Natural killer cell treated with Interleukin-12 subunit alpha and Interleukin-12 subunit beta and Interleukin-15 and Interleukin-18, amount 100 ng/mL, for 72 hours (primary cell): Measurements from ENCODE around the gene CRKL. TPM values are rescaled to one million over a fixed set of nuclear protein-coding genes. Genes with fewer than 3 reads are reported as not detected.

Experiments used
- ATAC-seq, 2 donors: fragments of 150-1000 bp; cut with Tn5 transposase in 1 of 2; sonication (Bioruptor Pico), chemical (Tn5 transposase) in 1 of 2; 2 replicates each; pipeline ENCODE4 v1.10.0; 2021
- DNase-seq: peaks from one replicate; pipeline ENCODE4 v3.0.0; 2022; ENCODE audit warnings: low spot score
- H3K27ac Mint-ChIP-seq, 2 donors: 1 replicate in 1 of 2; 2 replicates in 1 of 2; pipeline ENCODE4 v1.8.0; 2022; ENCODE audit warnings: mixed read lengths in 2 of 2, mild to moderate bottlenecking in 1 of 2, moderate library complexity in 1 of 2
- H3K27me3 Mint-ChIP-seq, 2 donors: 1 replicate in 1 of 2; 2 replicates in 1 of 2; pipeline ENCODE4 v1.8.0; 2022; ENCODE audit warnings: mixed read lengths in 2 of 2
- H3K36me3 Mint-ChIP-seq: one replicate; pipeline ENCODE4 v1.8.0; 2022; ENCODE audit warnings: mixed read lengths
- H3K4me1 Mint-ChIP-seq, 2 donors: 1 replicate in 1 of 2; 2 replicates in 1 of 2; pipeline ENCODE4 v1.8.0; 2022; ENCODE audit warnings: low read depth in 2 of 2, mixed read lengths in 2 of 2, mild to moderate bottlenecking in 1 of 2
- H3K4me3 Mint-ChIP-seq: one replicate; pipeline ENCODE4 v1.8.0; 2022; ENCODE audit warnings: mixed read lengths
- H3K9me3 Mint-ChIP-seq: 2 replicates; pipeline ENCODE4 v1.8.0; 2022; ENCODE audit warnings: mixed read lengths
- total RNA-seq, 2 donors: library from RNA; stranded (reverse); gene quantifications; one replicate each; pipeline ENCODE4 v1.2.3, GENCODE V29; 2022

Gene CRKL
- total RNA-seq, 2 donors from 2014 or later = 78.4 to 105 TPM

GRCh38 chr22:20996598-20997535 is 79.7 kb downstream of the CRKL start:
- H3K27me3 Mint-ChIP-seq = no peaks in the 10 kb centered on the region
- no peak overlapping the region for H3K27ac Mint-ChIP-seq
- peaks cover 7 to 11% of the 10 kb centered on the region in 2 donors for H3K4me1 Mint-ChIP-seq
- DNase-seq (no peak), ATAC-seq (no peak)
- H3K4me3 Mint-ChIP-seq = no peak overlapping the region
- H3K36me3 Mint-ChIP-seq = no peaks in the 10 kb centered on the region
- no peaks in the 10 kb centered on the region for H3K9me3 Mint-ChIP-seq

- ATAC-seq = no peak
- H3K4me3 Mint-ChIP-seq = no peak overlapping the region
- H3K27me3 Mint-ChIP-seq = no peaks in the 10 kb centered on the region
- no peaks in the 10 kb centered on the region for H3K9me3 Mint-ChIP-seq
- DNase-seq = no peak
- H3K4me1 Mint-ChIP-seq = peaks cover 11 to 15% of the 10 kb centered on the region in 2 donors
- H3K36me3 Mint-ChIP-seq = no peaks in the 10 kb centered on the region
- H3K27ac Mint-ChIP-seq = no peak overlapping the region
Observed at GRCh38 chr22:20997536-20998257, 80.5 kb downstream of the CRKL start.

GRCh38 chr22:20998411-20999336 is 81.5 kb downstream of the CRKL start:
- no peak overlapping the region for H3K4me3 Mint-ChIP-seq

GRCh38 chr22:20999350-21000206 is 82.4 kb downstream of the CRKL start:
- H3K4me1 Mint-ChIP-seq = peaks cover 18 to 27% of the 10 kb centered on the region in 2 donors
- ATAC-seq (no peak), DNase-seq (no peak)
- no peaks in the 10 kb centered on the region for H3K27me3 Mint-ChIP-seq
- H3K27ac Mint-ChIP-seq = peak overlapping the region; percentile 53 to 98
- peak overlapping the region; percentile 98 for H3K4me3 Mint-ChIP-seq
- H3K9me3 Mint-ChIP-seq = no peaks in the 10 kb centered on the region
- no peaks in the 10 kb centered on the region for H3K36me3 Mint-ChIP-seq

More at GRCh38 chr22:20998411-20999336, 81.5 kb downstream of the CRKL start:
- H3K27me3 Mint-ChIP-seq = no peaks in the 10 kb centered on the region
- no peaks in the 10 kb centered on the region for H3K9me3 Mint-ChIP-seq
- H3K36me3 Mint-ChIP-seq = no peaks in the 10 kb centered on the region
- ATAC-seq (no peak), DNase-seq (no peak)
- peaks cover 18 to 25% of the 10 kb centered on the region in 2 donors for H3K4me1 Mint-ChIP-seq
- H3K27ac Mint-ChIP-seq = no peak overlapping the region

- Mint-ChIP-seq H3K9me3 (no peaks in the 10 kb centered on the region), H3K4me3 (peak overlapping the region; percentile 98), H3K4me1 (peaks cover 18 to 27% of the 10 kb centered on the region in 2 donors), H3K27me3 (no peaks in the 10 kb centered on the region), H3K27ac (peak overlapping the region; percentile 98), H3K36me3 (no peaks in the 10 kb centered on the region)
- DNase-seq (peak; percentile 39), ATAC-seq (no peak)
Observed at GRCh38 chr22:21000207-21000986, 83.2 kb downstream of the CRKL start.

GRCh38 chr22:21000987-21001600 is 83.9 kb downstream of the CRKL start:
- no peak for DNase-seq
- ATAC-seq = no peak
- peak overlapping the region; percentile 98 for H3K4me3 Mint-ChIP-seq
- no peaks in the 10 kb centered on the region for H3K9me3 Mint-ChIP-seq
- H3K27me3 Mint-ChIP-seq = no peaks in the 10 kb centered on the region
- no peaks in the 10 kb centered on the region for H3K36me3 Mint-ChIP-seq
- H3K27ac Mint-ChIP-seq = peak overlapping the region; percentile 98
- peaks cover 18 to 27% of the 10 kb centered on the region in 2 donors for H3K4me1 Mint-ChIP-seq

- no peaks in the 10 kb centered on the region for H3K36me3 Mint-ChIP-seq
- peak within 1 kb of the TSS; percentile 98 for H3K27ac Mint-ChIP-seq
- ATAC-seq = peak; percentile 95 to 96
- H3K4me3 Mint-ChIP-seq = peak within 1 kb of the TSS; percentile 98
- H3K9me3 Mint-ChIP-seq = no peaks in the 10 kb centered on the region
- H3K4me1 Mint-ChIP-seq = peaks cover 18 to 27% of the 10 kb centered on the region in 2 donors
- DNase-seq = peak; percentile 98
- H3K27me3 Mint-ChIP-seq = no peaks in the 10 kb centered on the region
Observed at GRCh38 chr22:21001601-21002325, 84.6 kb downstream of the CRKL start, which contains the start of gene THAP7. Gene THAP7 (minus strand): TSS chr22:21002118. CDS start chr22:21001911, 207 bp downstream.

Other genes starting within 250 kb of the CRKL start
- gene SERPIND1, start 143.3 kb upstream of the CRKL start, total RNA-seq = under 1 TPM in 1 of 2 donors, not detected in 1; 0.39 TPM
- 100 to 1,000 TPM in 1 of 2 donors, 10 to 100 TPM in 1; 88.5 to 146 TPM for gene PI4KA, start 58.6 kb upstream of the CRKL start, total RNA-seq
- 10 to 100 TPM; 23.2 to 29.2 TPM for gene SNAP29, start 58.4 kb upstream of the CRKL start, total RNA-seq
- 1 to 10 TPM in 1 of 2 donors, not detected in 1; 1.5 TPM for gene AIFM3, start 49.8 kb downstream of the CRKL start, total RNA-seq
- 100 to 1,000 TPM in 1 of 2 donors, 10 to 100 TPM in 1; 76.2 to 133 TPM for gene LZTR1, start 64.9 kb downstream of the CRKL start, total RNA-seq
- 10 to 100 TPM; 20.4 to 30.7 TPM for gene THAP7, start 84.7 kb downstream of the CRKL start, total RNA-seq
- gene P2RX6, start 97.8 kb downstream of the CRKL start, total RNA-seq = not detected
- not detected for gene SLC7A4, start 115.2 kb downstream of the CRKL start, total RNA-seq
- gene LRRC74B, start 128.5 kb downstream of the CRKL start, total RNA-seq = not detected